HG02610 (cell line): ENCODE data around the gene CIDEB.
A peak's percentile ranks its signal among the peaks of the same experiment; 100 is the strongest.
"Not testable (repeated sequence)": the region's sequence is repeated elsewhere in the genome, so short reads cannot be mapped to it uniquely, and the experiment has no call there.

ENCODE experiments used
- ATAC-seq: cut with Tn5 transposase; IDR thresholded peaks from one replicate; pipeline ENCODE4 v1.9.1; 2021; ENCODE audit warnings: mild to moderate bottlenecking, moderate library complexity; ENCODE audit not compliant: unreplicated experiment

CIDEB gene

GRCh38 chr14:24307575-24308341 is at the start of gene CIDEB:
TSS of gene CIDEB (minus strand) at chr14:24307977. CDS start at chr14:24307858, 119 bp downstream.
- ATAC-seq: peak; percentile 29

- no peak for ATAC-seq
Observed at GRCh38 chr14:24356208-24356607, 48.4 kb upstream of the CIDEB start.

- no peak for ATAC-seq
Observed at GRCh38 chr14:24355009-24355408, 47.2 kb upstream of the CIDEB start.

- ATAC-seq: not testable (repeated sequence)
Observed at GRCh38 chr14:24354482-24354825, 46.7 kb upstream of the CIDEB start.

- no peak for ATAC-seq
Observed at GRCh38 chr14:24353559-24354481, 46.0 kb upstream of the CIDEB start.

- no peak for ATAC-seq
Observed at GRCh38 chr14:24351517-24351916, 43.7 kb upstream of the CIDEB start.

- no peak for ATAC-seq
Observed at GRCh38 chr14:24349742-24350141, 42.0 kb upstream of the CIDEB start.

- no peak for ATAC-seq
Observed at GRCh38 chr14:24348186-24348585, 40.4 kb upstream of the CIDEB start.

- no peak for ATAC-seq
Observed at GRCh38 chr14:24347134-24347533, 39.4 kb upstream of the CIDEB start.

GRCh38 chr14:24343795-24344660 is 36.3 kb upstream of the CIDEB start:
- no peak for ATAC-seq

GRCh38 chr14:24342889-24343288 is 35.1 kb upstream of the CIDEB start:
- ATAC-seq: no peak

GRCh38 chr14:24340606-24341005 is 32.8 kb upstream of the CIDEB start:
- no peak for ATAC-seq

- peak; percentile 87 for ATAC-seq
Observed at GRCh38 chr14:24339284-24340151, 31.7 kb upstream of the CIDEB start, which contains the start of gene RIPK3. TSS of gene RIPK3 (minus strand) at chr14:24339991. CDS start at chr14:24339826, 165 bp downstream.

GRCh38 chr14:24338843-24339242 is 31.1 kb upstream of the CIDEB start:
- no peak for ATAC-seq

- ATAC-seq: no peak
Observed at GRCh38 chr14:24337824-24338175, 30.0 kb upstream of the CIDEB start.

- no peak for ATAC-seq
Observed at GRCh38 chr14:24337144-24337823, 29.5 kb upstream of the CIDEB start.

GRCh38 chr14:24335461-24336171 is 27.8 kb upstream of the CIDEB start:
- no peak for ATAC-seq

- no peak for ATAC-seq
Observed at GRCh38 chr14:24334431-24335291, 26.9 kb upstream of the CIDEB start, which contains the start of gene ADCY4. TSS of gene ADCY4 (minus strand) at chr14:24335071. CDS start at chr14:24334652, 419 bp downstream.
